Cardiac muscle cell (in vitro differentiated cells and primary cell): Measurements from ENCODE around the gene CALN1. TPM values are rescaled to one million over a fixed set of nuclear protein-coding genes. Genes with fewer than 3 reads are reported as not detected.

Source experiments
- DNase-seq, 2 donors: peaks; one replicate each; pipeline versions ENCODE4 v3.0.0 to v3.0.0-alpha.2; 2010 to 2017; ENCODE audit warnings: low read depth in 1 of 2, low spot score in 1 of 2
- H3K27ac ChIP-seq: fragments of 200-600 bp; sonication (generic); 2 replicates; pipeline ENCODE4 v1.5.1; 2016
- H3K27me3 ChIP-seq: fragments of 200-600 bp; sonication (generic); 2 replicates; pipeline ENCODE4 v1.6.0; 2016; ENCODE audit warnings: control low read depth
- H3K36me3 ChIP-seq: fragments of 200-600 bp; sonication (generic); 2 replicates; pipeline ENCODE4 v1.5.1; 2016; ENCODE audit warnings: control low read depth
- H3K4me1 ChIP-seq: fragments of 200-600 bp; sonication (generic); 2 replicates; pipeline ENCODE4 v1.8.1; 2017; ENCODE audit warnings: low read depth, mild to moderate bottlenecking, mixed run types
- H3K4me3 ChIP-seq: fragments of 200-600 bp; sonication (generic); 2 replicates; pipeline ENCODE4 v1.5.1; 2016; ENCODE audit warnings: mild to moderate bottlenecking
- H3K9me3 ChIP-seq: fragments of 200-600 bp; sonication (generic); 2 replicates; pipeline ENCODE4 v1.5.1; 2017; ENCODE audit warnings: low read depth, mild to moderate bottlenecking, control low read depth
- polyA plus RNA-seq: library from polyadenylated mRNA; unstranded; fragments of >200 nt; fragmentation: Nextera tagmentation; extraction: Ambion mirVana; gene quantifications from 2 replicates; pipeline ENCODE4 v1.2.1, GENCODE V29; 2016
- total RNA-seq: library from RNA; depleted of rRNA; stranded (reverse); fragments of >200 nt; gene quantifications from 2 replicates; pipeline ENCODE4 v1.2.3, GENCODE V29; 2016
- TF ChIP-seq, protein P1 (sequence below): IDR thresholded peaks from 2 replicates; pipeline ENCODE4 v1.5.1; 2012; ENCODE audit warnings: low read depth, mild to moderate bottlenecking, low read length

Gene CALN1
- total and polyA plus RNA-seq, 2 experiments from 2014 or later, result 0.03 to 0.18 TPM

DNA sequence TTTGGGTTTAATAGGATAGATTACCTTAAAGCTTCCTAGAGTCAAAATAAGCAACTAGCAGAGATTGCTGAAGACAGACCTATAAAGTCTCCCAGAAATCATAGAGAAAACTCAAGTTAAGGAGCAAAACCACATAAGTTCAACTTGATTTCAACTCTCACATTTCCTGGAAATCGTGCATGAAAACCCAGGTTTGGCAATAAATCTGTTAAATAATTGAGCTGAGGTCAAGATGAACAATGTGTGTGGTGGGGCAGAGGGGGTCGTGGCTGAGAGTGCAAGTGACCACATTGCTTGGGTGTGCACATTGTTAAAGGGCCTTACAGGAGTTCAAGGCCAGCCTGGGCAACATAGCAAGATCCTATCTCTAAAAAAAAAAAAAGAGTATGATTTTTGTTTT, 643.7 kb downstream of the CALN1 start:
- no peaks in the 10 kb centered on the region for H3K27me3 ChIP-seq
- no peak overlapping the region for H3K27ac ChIP-seq
- H3K4me1 ChIP-seq, result no peaks in the 10 kb centered on the region
- DNase-seq, result no peak
- no peaks in the 10 kb centered on the region for H3K9me3 ChIP-seq
- TF ChIP-seq, protein P1, sequence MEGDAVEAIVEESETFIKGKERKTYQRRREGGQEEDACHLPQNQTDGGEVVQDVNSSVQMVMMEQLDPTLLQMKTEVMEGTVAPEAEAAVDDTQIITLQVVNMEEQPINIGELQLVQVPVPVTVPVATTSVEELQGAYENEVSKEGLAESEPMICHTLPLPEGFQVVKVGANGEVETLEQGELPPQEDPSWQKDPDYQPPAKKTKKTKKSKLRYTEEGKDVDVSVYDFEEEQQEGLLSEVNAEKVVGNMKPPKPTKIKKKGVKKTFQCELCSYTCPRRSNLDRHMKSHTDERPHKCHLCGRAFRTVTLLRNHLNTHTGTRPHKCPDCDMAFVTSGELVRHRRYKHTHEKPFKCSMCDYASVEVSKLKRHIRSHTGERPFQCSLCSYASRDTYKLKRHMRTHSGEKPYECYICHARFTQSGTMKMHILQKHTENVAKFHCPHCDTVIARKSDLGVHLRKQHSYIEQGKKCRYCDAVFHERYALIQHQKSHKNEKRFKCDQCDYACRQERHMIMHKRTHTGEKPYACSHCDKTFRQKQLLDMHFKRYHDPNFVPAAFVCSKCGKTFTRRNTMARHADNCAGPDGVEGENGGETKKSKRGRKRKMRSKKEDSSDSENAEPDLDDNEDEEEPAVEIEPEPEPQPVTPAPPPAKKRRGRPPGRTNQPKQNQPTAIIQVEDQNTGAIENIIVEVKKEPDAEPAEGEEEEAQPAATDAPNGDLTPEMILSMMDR, result no peak
- H3K36me3 ChIP-seq, result no peaks in the 10 kb centered on the region
- no peak overlapping the region for H3K4me3 ChIP-seq

- no peaks in the 10 kb centered on the region for H3K4me1 ChIP-seq
Observed at GRCh38 chr7:71766016-71766415, 646.1 kb downstream of the CALN1 start.

DNA sequence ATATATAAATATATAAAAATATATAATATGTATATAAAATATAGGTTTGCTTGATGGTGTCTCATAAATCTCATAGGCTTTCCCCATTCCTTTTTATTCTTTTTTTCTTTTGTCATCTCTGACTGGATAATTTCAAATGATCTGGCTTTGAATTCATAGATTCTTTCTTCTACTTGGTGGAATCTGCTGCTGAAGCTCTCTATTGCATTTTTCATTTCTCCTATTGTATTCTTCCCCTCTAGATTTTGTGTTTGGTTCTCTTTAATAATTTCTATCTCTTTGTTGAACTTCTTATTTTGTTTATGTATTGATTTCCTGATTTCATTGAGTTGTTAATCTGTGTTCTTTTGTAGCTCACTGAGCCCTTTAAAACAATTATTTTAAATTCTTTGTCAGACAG, 650.8 kb downstream of the CALN1 start:
- no peak overlapping the region for H3K4me3 ChIP-seq
- TF ChIP-seq, protein P1, result no peak
- no peak for DNase-seq
- H3K36me3 ChIP-seq, result no peaks in the 10 kb centered on the region
- no peak overlapping the region for H3K27ac ChIP-seq
- H3K9me3 ChIP-seq, result no peaks in the 10 kb centered on the region
- no peaks in the 10 kb centered on the region for H3K27me3 ChIP-seq
- H3K4me1 ChIP-seq, result no peaks in the 10 kb centered on the region

More at GRCh38 chr7:71766016-71766415, 646.1 kb downstream of the CALN1 start:
- H3K27ac ChIP-seq, result no peak overlapping the region
- H3K4me3 ChIP-seq, result no peak overlapping the region
- H3K36me3 ChIP-seq, result no peaks in the 10 kb centered on the region
- TF ChIP-seq, protein P1, result no peak
- no peaks in the 10 kb centered on the region for H3K9me3 ChIP-seq
- no peaks in the 10 kb centered on the region for H3K27me3 ChIP-seq
- DNase-seq, result no peak

DNA sequence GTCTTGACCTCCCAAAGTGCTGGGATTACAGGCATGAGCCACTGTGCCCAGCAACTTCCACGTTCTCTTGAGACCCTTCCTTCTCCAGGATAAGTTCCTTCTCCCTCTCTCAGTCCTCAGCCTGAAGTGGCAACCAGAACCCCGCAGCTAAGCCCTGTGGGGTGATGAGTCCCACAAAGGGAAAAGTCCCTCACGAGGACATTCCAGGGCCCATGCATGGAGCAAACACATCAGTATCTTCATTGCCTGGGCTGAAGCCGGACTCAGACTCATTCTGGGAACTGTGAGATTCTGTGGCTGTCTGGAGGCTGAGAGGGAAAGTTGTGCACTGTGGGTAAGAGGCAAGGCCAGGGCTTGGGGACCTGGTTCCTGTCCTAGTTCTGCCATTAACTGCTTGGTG, 657.3 kb downstream of the CALN1 start:
- Histone ChIP-seq H3K27ac (no peak overlapping the region), H3K27me3 (peaks cover 22% of the 10 kb centered on the region), H3K36me3 (no peaks in the 10 kb centered on the region), H3K4me3 (no peak overlapping the region), H3K9me3 (no peaks in the 10 kb centered on the region), H3K4me1 (no peaks in the 10 kb centered on the region)
- TF ChIP-seq, protein P1, result no peak
- no peak for DNase-seq

- DNase-seq, result no peak
- Histone ChIP-seq H3K27ac (no peak overlapping the region), H3K27me3 (peaks cover 22% of the 10 kb centered on the region), H3K4me3 (no peak overlapping the region), H3K4me1 (no peaks in the 10 kb centered on the region), H3K9me3 (no peaks in the 10 kb centered on the region), H3K36me3 (no peaks in the 10 kb centered on the region)
- TF ChIP-seq, protein P1, result no peak
Observed at GRCh38 chr7:71753956-71754664, 658.0 kb downstream of the CALN1 start.

GRCh38 chr7:71753236-71753635, 658.9 kb downstream of the CALN1 start:
- TF ChIP-seq, protein P1, result no peak
- H3K9me3 ChIP-seq, result no peaks in the 10 kb centered on the region

More at GRCh38 chr7:71753236-71753635, 658.9 kb downstream of the CALN1 start:
- no peaks in the 10 kb centered on the region for H3K4me1 ChIP-seq
- no peaks in the 10 kb centered on the region for H3K36me3 ChIP-seq
- no peak overlapping the region for H3K27ac ChIP-seq
- H3K4me3 ChIP-seq, result no peak overlapping the region
- H3K27me3 ChIP-seq, result peaks cover 22% of the 10 kb centered on the region
- DNase-seq, result no peak
